ENCODE measurements around the gene FAP. TPM values are rescaled to one million over a fixed set of nuclear protein-coding genes. Genes with fewer than 3 reads are reported as not detected.

Gene FAP
- total RNA-seq, 2 donors from 2014 or later: 1.4 to 3.4 TPM

DNA sequence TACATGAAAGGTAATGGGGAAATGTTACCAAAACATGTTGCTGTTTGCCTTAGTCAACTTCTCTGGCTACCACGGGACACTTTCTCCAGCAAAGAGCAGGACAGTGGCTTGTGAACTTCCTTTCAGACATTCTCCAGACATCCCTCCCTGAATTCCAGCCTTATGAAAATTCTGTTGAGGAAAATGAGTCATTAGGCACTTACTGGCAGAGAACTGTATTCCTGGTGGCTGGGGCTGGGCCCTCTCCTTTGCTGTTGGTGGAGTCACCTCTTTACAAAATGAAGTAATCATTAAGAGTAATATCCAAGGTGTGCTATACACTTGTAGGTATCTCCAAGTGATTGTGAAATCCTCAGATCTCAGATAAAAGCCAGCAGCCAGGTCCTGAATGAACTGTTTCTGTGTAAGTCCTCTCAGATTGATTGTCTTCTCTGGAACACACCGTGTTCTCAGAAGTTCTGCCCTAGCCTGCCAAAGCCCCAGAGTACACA is 1.3 kb upstream of the FAP start:
- DNase-seq (peak; percentile 34), ATAC-seq (peak; percentile 41 to 96)
- intact Hi-C loops (cut with DNase I): no loop called here

DNA sequence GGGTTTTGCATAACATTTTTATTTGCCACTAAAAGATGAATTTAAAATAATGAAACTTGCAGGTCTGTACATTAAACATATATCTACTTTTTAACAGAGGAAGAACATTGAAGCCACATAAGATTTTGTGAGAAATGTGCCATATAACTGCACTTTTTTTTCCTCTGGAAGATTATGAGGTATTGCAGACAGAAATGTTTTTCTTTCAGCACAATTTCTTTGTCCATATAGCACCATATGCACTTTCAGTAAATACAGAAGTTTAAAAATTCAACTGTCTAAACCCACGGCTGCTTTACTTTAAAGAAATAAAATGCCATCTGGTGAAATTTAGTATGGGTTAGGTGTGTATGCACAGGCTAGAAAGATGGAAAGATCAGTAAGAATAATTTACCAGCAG is 470 bp upstream of the FAP start:
- DNase-seq (no peak), ATAC-seq (no peak)
- intact Hi-C loops (cut with DNase I): no loop called here

DNA sequence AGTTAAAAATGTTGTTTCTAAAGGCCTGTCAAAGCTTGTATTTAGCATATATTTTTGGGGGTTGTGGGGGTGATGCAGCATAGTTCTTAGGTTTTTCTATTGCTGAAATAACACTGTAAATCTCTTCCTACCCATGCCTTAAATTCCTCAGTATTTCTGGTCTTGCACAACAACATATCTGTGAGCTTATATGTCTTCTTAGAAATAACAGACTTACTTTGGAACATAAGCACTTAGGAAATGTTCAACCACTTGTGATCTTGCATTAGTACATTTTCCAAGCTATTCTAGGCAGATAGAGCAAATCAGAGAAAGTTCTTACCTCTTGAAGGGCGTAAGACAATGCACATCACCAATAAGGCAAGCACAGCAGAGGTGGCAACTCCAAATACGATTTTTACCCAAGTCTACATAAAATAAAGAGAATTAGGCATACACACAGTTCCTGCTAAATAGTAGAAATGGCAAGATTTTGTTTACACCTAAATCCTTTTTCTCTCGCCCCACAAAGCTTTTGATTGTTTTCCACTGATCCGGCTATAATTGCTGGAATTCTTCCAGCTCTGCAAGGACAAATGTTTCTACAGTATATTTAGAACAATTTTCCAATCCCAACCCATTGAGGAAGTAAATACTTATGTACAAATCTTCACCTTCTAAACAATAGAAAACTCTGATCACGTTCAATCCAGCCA is 512 bp downstream of the FAP start:
- no peak for DNase-seq
- ATAC-seq: no peak

DNA sequence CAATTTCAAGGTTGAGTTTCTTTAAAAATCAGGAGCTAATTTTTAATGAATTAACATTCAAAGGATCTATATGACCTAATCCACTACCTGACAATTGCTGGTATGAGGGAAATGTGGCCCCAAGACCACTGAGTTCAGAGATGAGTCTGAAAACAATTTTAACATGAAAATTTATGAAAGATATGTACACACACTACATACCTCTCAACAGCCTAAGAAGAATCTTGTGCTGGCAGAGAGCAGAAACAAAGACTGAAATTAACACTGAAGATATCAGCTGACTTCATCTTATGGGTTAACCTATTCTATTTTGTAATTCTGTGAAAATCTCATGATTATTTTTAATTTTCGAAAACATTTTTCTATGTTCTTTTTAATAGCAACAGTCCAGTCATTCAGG is 1.7 kb downstream of the FAP start:
- intact Hi-C loops (cut with DNase I): no loop called here
- no peak for ATAC-seq
- DNase-seq: no peak

More for the DNA sequence above, 512 bp downstream of the FAP start:
- intact Hi-C loops (cut with DNase I): no loop called here

DNA sequence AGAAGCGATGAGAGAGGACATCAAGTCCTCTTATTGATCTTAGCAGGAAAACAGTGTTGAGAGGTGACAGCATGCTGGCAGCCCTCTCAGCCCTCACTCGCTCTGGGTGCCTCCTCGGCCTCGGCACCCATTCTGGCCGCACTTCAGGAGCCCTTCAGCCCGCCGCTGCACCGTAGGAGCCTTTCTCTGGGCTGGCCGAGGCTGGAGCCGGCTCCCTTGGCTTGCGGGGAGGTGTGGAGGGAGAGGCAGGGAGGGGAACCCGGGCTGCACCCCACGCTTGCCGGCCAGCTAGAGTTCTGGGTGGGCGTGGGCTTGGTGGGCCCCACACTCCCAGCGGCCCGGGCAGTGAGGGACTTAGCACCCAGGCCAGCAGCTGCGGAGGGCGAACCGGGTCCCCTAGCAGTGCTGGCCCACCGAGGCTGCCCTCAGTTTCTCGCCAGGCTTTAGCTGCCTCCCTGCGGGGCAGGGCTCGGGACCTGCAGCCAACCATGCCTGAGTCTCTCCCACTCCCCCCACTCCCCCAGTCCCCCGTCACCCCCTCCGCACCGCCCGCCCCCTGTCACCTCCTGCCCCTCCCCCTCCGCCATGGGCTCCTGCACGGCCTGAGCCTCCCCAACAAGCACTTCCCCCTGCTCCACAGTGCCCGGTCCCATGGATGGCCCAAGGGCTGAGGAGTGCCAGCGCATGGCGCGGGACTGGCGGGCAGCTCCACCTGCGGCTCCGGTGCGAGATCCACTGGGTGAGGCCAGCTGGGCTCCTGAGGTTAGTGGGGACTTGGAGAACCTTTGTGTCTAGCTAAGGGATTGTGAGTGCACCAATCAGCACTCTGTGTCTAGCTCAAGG is 8.4 kb downstream of the FAP start:
- ATAC-seq: no peak
- intact Hi-C loops (cut with DNase I): no loop called here
- no peak for DNase-seq

DNA sequence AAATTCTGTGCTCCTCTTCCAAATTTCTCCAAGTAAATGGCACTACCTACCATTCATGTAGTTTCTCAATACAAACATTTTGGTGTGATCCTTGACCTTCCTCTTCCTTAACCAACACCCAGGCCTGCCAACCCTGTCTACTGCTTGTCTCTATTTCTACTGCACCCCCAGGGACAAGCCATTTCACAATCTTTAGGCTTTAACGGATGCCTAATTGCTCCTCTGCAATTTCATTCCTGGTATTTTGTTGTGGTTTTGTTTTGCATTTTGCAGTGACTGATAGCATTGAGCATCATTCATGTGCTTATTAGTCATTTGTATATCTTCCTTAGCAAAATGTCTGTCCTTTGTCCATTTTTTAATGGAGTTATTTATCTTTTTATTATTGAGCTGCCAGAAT is 10.0 kb downstream of the FAP start:
- DNase-seq (no peak), ATAC-seq (no peak)
- intact Hi-C loops (cut with DNase I): no loop called here

DNA sequence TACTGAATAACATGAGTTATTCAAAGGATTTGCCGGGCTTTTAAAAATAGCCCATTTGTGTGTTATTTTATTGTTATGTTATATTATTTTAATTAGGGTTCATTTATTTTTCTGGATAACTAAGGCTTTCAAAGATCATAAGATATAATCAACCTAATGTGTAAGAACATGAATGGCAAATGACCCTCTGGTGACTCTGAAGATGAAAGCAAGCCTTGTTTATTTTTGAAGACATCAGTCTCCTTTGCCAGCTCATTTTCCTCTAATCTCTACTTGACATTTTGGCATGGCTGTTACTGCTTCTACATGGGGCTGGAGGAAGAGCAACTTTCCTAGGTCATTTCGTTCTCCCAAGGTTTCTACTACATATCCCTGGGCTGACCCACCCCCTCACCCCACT is 10.6 kb downstream of the FAP start:
- intact Hi-C loops (cut with DNase I): no loop called here
- ATAC-seq: no peak
- DNase-seq: no peak

DNA sequence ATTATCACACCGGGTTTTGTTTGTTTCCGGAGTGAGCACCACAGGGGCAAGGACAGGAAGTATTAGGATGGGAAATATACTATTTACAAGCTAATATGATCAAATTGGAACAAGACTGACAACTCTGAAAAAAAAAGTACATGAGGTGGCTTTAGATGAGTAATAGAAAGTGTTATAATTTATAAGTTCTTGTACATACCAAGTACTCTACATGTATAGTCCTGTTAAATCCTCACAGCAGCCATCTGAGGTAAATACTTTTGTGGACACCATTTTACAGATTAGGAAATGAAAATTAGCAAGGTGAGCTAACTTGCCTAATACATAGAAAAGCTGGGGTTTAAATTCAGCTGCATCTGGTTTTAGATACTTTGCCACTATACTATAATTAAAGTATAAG is 11.2 kb downstream of the FAP start:
- intact Hi-C loops (cut with DNase I): no loop called here
- ATAC-seq: no peak

DNA sequence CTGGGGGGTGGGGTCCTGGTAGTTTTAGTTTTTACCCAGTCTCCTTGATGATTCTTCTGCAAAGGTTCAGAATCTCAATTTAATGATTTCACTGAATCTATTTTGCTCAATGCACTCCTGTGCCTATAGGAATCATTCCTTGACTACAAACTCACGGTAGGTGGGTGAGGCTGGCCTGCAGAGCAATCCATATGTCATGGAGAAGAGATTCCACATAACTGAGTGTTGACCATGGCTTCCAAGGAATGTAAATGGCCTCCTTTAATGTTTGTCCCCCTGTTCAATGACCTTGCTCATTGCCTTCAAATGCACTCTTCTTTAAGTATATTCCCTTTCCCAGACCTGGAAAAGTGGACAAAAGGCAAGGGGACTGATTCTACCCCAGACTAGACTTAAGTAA is 12.5 kb downstream of the FAP start:
- ATAC-seq (no peak), DNase-seq (no peak)
- intact Hi-C loops (cut with DNase I): no loop called here

More for the DNA sequence above, 11.2 kb downstream of the FAP start:
- DNase-seq: no peak

DNA sequence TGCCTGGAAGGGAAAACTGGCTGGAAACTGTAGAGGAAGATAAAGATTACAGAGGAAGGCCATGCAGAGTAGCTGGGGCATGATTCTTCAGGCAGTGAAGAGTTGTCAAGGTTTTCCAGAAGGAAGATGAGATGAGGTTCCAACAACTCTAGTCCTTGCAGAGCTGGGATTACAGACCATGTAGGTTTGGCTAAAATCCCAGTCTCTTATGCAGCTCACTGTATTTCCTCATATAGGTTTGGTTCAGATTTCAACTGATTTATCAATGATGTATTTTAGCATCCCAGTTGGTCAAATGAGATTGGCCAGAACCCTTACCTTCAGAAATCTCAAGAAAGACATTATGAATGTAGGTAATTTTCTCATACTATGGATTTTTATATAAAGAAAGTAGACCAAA is 16.4 kb downstream of the FAP start:
- DNase-seq (no peak), ATAC-seq (no peak)
- intact Hi-C loops (cut with DNase I): no loop called here

DNA sequence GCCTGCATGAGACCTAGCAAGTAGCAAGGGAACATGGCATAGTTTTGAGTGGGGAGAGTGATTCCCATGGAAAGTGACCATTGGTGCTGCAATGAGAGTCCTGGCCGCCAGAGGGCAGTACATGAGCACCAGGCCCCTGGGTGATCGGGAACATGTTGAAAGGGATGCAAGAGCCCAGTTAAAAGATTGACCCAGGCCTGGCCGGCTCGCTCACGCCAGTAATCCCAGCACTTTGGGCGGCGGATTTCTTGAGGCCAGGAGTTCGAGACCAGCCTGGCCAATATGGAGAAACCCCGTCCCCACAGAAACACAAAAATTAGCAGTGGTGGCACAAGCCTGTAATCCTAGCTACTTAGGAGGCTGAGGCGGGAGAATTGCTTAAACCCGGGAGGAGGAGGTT is 22.2 kb downstream of the FAP start:
- intact Hi-C loops (cut with DNase I): loop anchor here in 1 of 2 donors (5.0 kb wide), 1 partner anchor 76 kb away; no protein-coding TSS in a partner anchor
- DNase-seq (peak; percentile 61), ATAC-seq (peak; percentile 78 to 81)

DNA sequence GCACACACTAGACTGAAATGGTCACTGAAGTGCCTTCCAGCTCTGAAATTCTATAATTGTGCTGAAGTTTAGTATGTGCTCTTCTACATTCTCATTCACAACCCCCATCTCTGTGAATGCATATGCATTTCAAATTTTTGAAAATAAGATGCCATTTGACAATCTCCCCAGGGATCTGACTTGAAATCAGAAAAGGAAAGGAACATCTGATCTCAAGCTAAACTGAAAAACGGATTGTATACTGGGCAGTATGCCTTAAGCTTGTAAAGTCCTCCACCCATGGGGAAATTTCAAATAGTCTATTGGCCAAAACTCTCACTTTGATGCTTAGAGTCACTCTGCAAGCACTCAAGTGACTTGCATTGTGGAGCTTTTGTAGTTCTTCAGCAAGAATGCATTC is 22.9 kb downstream of the FAP start:
- ATAC-seq: no peak
- intact Hi-C loops (cut with DNase I): loop anchor here (1.0 to 5.0 kb wide), 2 partner anchors 77 to 78 kb away; no protein-coding TSS in a partner anchor
- no peak for DNase-seq

DNA sequence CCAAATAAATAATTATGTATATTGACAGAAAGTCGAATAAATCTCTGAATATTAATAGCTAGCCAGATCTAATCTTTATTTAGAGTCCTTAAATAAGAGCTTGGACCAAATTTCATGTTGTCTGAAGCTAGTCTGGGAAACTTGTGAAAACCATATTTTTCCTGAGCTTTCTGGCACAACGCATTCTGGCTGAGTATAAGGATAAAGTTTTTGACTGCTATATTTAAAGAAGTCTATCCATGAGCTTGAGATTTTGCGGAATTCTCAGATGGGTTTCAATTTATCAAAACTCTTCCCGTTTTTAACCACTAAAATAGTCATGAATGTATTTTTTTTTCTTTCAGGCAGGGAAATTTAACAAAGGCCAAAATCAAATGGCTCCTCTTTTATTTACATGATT is 23.8 kb downstream of the FAP start:
- ATAC-seq: no peak
- intact Hi-C loops (cut with DNase I): no loop called here
- no peak for DNase-seq

DNA sequence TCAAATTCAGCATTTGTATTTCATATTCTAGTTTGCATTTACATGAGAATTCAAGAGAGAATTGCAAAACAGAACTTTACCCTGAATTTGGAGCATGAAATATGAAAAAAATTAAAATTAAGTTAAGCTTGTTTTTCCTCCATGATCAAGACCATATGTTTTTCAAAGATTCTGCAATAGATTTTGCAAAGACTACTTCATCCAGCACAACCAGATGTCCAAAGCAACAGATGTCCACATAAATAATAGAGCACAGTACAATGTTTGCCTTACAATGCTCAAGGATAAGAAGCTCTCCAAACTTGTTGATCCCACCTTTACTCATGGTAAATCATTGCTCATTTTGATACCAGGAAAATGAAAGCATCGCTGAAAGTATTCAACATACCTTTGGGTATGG is 25.6 kb downstream of the FAP start:
- ATAC-seq (no peak), DNase-seq (no peak)

DNA sequence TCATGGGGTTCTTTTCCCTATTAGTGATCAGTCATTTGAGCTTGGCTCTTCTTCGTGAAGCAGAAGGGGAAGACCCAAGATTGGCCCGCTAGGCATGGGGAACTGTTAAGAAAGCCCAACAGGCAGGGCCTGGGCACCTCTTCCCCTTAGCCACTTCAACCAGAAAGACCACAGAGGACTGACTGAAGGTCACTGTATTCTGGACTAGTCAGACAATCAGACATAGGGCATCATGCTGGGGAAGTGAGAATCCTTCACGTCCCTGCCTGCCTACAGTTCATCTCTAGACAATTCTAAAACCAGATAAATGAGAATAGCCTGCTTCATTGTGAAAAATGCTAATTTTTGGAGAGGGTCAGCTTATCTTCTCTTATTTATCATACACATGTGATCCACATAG is 28.1 kb downstream of the FAP start:
- intact Hi-C loops (cut with DNase I): no loop called here
- no peak for ATAC-seq
- no peak for DNase-seq

More for the DNA sequence above, 25.6 kb downstream of the FAP start:
- intact Hi-C loops (cut with DNase I): no loop called here

DNA sequence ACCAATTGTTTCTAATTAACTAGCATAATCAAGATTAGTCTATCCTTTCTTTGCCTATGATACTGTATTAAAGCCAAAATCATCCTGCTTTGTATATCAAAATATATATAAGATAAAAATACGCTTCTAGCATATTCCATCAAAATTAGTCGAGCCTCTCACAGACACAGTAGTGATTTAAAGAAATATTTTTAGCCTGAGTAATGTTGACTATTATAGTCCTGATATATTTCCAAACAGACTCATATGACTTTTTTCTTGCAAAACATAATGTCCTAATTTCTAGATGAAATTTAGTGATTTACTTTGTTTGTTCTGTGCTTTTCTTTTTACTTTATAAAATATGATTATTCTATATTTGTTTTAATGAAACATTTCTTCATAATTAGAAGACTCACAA is 30.9 kb downstream of the FAP start:
- ATAC-seq: no peak
- no peak for DNase-seq
- intact Hi-C loops (cut with DNase I): no loop called here

DNA sequence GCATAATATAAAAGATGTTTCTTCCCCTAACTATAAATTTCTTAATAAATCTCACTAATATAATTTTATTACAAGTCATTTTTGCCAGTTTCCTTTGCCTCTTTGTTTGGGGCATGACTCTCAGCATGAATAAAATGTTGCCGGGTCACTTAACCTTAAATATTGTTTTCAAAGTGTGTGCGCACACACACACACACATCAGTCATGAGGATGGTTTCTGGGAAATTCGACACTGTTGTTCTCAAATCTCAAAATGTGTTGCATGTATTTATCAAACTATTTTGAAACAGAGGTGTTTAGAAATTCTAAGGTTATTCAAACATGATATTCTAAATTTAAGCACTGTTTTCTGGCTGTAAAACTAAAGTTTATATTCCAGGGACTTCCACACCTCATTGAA is 31.5 kb downstream of the FAP start:
- intact Hi-C loops (cut with DNase I): no loop called here
- ATAC-seq (no peak), DNase-seq (no peak)

DNA sequence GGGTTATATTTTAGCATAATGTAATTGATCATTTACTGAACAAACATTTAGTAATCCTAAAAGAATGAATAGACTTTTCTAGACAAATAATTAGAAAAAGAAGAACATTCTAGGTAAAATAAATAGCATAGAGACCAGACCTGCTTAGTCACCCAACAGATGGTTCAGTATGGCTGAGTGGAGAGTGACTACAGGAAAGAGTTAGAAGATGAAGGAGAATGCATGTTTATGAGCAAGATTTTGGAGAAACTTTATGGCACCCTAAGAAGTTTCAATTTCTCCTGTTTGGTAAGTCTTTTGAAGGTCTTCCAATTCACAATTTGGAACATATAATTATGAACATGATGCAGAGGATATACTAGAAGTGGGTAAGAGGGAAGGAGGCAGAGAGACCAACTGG is 32.9 kb downstream of the FAP start:
- no peak for DNase-seq
- intact Hi-C loops (cut with DNase I): no loop called here
- ATAC-seq: no peak

DNA sequence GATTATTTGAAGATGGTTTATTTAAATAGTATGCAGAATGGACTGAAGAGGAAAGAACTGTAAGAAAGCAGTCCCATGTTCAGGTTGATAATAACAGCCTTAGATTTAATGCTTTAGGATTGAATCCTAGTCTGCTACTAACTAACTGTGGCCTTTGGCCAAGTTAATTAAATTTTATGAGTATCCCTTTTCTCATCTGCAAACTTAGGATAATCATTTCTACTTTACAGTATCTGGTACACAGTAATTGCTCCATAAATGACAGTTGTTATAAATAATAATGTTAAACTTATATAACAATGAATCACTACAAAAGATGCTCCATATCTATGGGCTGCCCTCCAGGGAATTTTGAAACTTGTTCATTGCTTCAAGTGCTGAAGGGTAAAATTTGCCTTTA is 41.0 kb downstream of the FAP start:
- no peak for DNase-seq
- intact Hi-C loops (cut with DNase I): no loop called here
- no peak for ATAC-seq

DNA sequence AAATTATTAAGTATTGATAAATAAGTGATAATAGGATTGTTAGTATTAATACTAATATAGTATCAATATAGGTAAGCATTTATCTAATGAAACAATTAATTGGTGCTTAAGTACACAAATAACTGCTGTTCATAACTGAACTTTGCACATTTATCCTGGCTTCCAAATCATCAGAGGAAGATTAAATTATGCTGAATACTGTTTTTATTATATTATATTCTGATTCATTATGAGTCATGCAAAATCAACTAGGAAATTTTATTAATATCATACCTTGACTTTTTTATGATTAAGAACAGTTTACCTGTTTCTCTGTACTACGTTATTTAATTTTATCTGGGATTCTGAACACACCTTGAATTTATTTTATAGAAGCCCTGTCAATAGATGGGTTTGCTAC is 42.6 kb downstream of the FAP start:
- intact Hi-C loops (cut with DNase I): no loop called here
- ATAC-seq (no peak), DNase-seq (no peak)

DNA sequence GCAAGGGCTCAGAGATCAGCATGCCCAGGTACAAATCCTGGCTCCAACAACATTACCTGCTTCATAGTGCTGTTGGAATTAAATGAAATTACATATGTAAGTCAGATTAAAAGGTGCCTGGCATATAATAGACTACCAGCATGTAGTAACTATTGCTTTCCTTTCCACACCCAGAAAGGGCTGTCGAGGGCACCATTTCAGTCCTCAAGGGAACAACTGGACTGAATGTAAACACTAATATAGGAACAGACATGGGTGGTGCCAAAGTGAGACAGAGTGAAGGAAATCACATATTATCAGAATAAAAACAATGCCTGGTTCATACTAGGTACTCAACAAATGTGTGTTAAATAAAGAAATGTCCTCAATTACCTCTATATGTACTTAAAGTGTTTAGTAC is 43.3 kb downstream of the FAP start:
- ATAC-seq (no peak), DNase-seq (no peak)
- intact Hi-C loops (cut with DNase I): no loop called here
